WTC11 (cell line): ENCODE data around the gene COL4A1. TPM values are rescaled to one million over a fixed set of nuclear protein-coding genes. Genes with fewer than 3 reads are reported as not detected.
A peak's percentile ranks its signal among the peaks of the same experiment; 100 is the strongest.

Experiments
- ATAC-seq: fragments of 200-7000 bp; cut with Tn5 transposase; 2 replicates; pipeline ENCODE4 v1.10.0; 2021; ENCODE audit warnings: mild to moderate bottlenecking, moderate library complexity
- CTCF ChIA-PET: fragments of 300-600 bp; sonication (Branson Sonifier 250); formaldehyde crosslinking; loops from one replicate; lab custom pipeline; 2021; ENCODE audit warnings: antibody characterized with exemption; lab: Charles Lee
- POLR2A ChIA-PET: fragments of 350-600 bp; sonication (Branson Sonifier 250); formaldehyde crosslinking; loops from one replicate; lab custom pipeline; 2021; ENCODE audit warnings: antibody characterized with exemption; lab: Charles Lee
- DNase-seq: peaks from one replicate; pipeline ENCODE4 v3.0.0; 2021; ENCODE audit warnings: low spot score
- H3K27ac Mint-ChIP-seq: 2 replicates; pipeline ENCODE4 v1.8.0; 2021; ENCODE audit warnings: mixed read lengths
- H3K27me3 Mint-ChIP-seq: 2 replicates; pipeline ENCODE4 v1.8.0; 2021; ENCODE audit warnings: low read depth, mild to moderate bottlenecking, moderate library complexity, mixed read lengths
- H3K36me3 Mint-ChIP-seq: 2 replicates; pipeline ENCODE4 v1.8.0; 2021; ENCODE audit warnings: mixed read lengths
- H3K4me1 Mint-ChIP-seq: 2 replicates; pipeline ENCODE4 v1.8.0; 2022; ENCODE audit warnings: mixed read lengths
- H3K4me3 Mint-ChIP-seq: 2 replicates; pipeline ENCODE4 v1.8.0; 2021; ENCODE audit warnings: mild to moderate bottlenecking, moderate library complexity, mixed read lengths
- H3K9me3 Mint-ChIP-seq: 2 replicates; pipeline ENCODE4 v1.8.0; 2021; ENCODE audit warnings: mixed read lengths
- ATF3 ChIP-seq: sonication (generic); formaldehyde crosslinking; conservative IDR thresholded peaks from 2 replicates; pipeline ENCODE4 v1.8.1; 2022; ENCODE audit warnings: mild to moderate bottlenecking, missing genetic modification reagents
- CREB1 ChIP-seq: sonication (generic); formaldehyde crosslinking; IDR thresholded peaks from 2 replicates; pipeline ENCODE4 v1.8.0; 2023; ENCODE audit warnings: mild to moderate bottlenecking, missing genetic modification reagents
- CREM ChIP-seq: sonication (generic); formaldehyde crosslinking; IDR thresholded peaks from 2 replicates; pipeline ENCODE4 v1.8.1; 2022; ENCODE audit warnings: mild to moderate bottlenecking, missing genetic modification reagents, moderate library complexity
- E2F1 ChIP-seq: sonication (generic); formaldehyde crosslinking; IDR thresholded peaks from 2 replicates; pipeline ENCODE4 v1.8.0; 2022; ENCODE audit warnings: mild to moderate bottlenecking, missing genetic modification reagents
- EMX1 ChIP-seq: fragments of 250-450 bp; sonication (Bioruptor Pico); IDR thresholded peaks from 2 replicates; pipeline ENCODE4 v1.8.0; 2021; ENCODE audit warnings: mild to moderate bottlenecking
- FOXJ3 ChIP-seq: sonication (generic); formaldehyde crosslinking; IDR thresholded peaks from 2 replicates; pipeline ENCODE4 v1.9.0; 2021; ENCODE audit warnings: missing genetic modification reagents, mild to moderate bottlenecking, borderline replicate concordance
- GABPB1 ChIP-seq: sonication (generic); formaldehyde crosslinking; IDR thresholded peaks from 2 replicates; pipeline ENCODE4 v1.8.1; 2023; ENCODE audit warnings: mild to moderate bottlenecking, missing genetic modification reagents
- GTF2I ChIP-seq: fragments of 250-450 bp; sonication (Bioruptor Pico); conservative IDR thresholded peaks from 2 replicates; pipeline ENCODE4 v1.4.0; 2021; ENCODE audit warnings: mild to moderate bottlenecking
- HMGA2 ChIP-seq: fragments of 250-450 bp; sonication (Bioruptor Pico); IDR thresholded peaks from 2 replicates; pipeline ENCODE4 v1.4.0; 2021; ENCODE audit warnings: mild to moderate bottlenecking, moderate library complexity
- IRF2 ChIP-seq: sonication (generic); formaldehyde crosslinking; IDR thresholded peaks from 2 replicates; pipeline ENCODE4 v1.8.0; 2022; ENCODE audit warnings: low read depth, missing genetic modification reagents, borderline replicate concordance
- JUN ChIP-seq: sonication (generic); formaldehyde crosslinking; IDR thresholded peaks from 2 replicates; pipeline ENCODE4 v1.8.0; 2023; ENCODE audit warnings: mild to moderate bottlenecking, missing genetic modification reagents
- KAT7 ChIP-seq: sonication (generic); formaldehyde crosslinking; IDR thresholded peaks from 2 replicates; pipeline ENCODE4 v1.8.1; 2023; ENCODE audit warnings: missing genetic modification reagents, mild to moderate bottlenecking, borderline replicate concordance
- NFATC4 ChIP-seq: fragments of 250-450 bp; sonication (Bioruptor Pico); IDR thresholded peaks from 2 replicates; pipeline ENCODE4 v1.9.0; 2021; ENCODE audit warnings: mild to moderate bottlenecking
- NFE2L1 ChIP-seq: sonication (generic); formaldehyde crosslinking; IDR thresholded peaks from 2 replicates; pipeline ENCODE4 v1.8.1; 2023; ENCODE audit warnings: missing genetic modification reagents
- NR2C2 ChIP-seq: sonication (generic); formaldehyde crosslinking; IDR thresholded peaks from 2 replicates; pipeline ENCODE4 v1.8.0; 2022; ENCODE audit warnings: mild to moderate bottlenecking, missing genetic modification reagents
- NR3C1 ChIP-seq: sonication (generic); formaldehyde crosslinking; conservative IDR thresholded peaks from 2 replicates; pipeline ENCODE4 v1.8.1; 2023; ENCODE audit warnings: low read depth, mild to moderate bottlenecking, missing genetic modification reagents
- RELA ChIP-seq: sonication (generic); formaldehyde crosslinking; IDR thresholded peaks from 2 replicates; pipeline ENCODE4 v1.8.1; 2022; ENCODE audit warnings: missing genetic modification reagents, mild to moderate bottlenecking, borderline replicate concordance
- RORB ChIP-seq: fragments of 250-450 bp; sonication (Bioruptor Pico); IDR thresholded peaks from 2 replicates; pipeline ENCODE4 v1.9.0; 2021; ENCODE audit warnings: mild to moderate bottlenecking
- ZBTB21 ChIP-seq: sonication (generic); formaldehyde crosslinking; IDR thresholded peaks from 2 replicates; pipeline ENCODE4 v1.8.1; 2023; ENCODE audit warnings: mild to moderate bottlenecking, missing genetic modification reagents, borderline replicate concordance
- ZNF138 ChIP-seq: sonication (generic); formaldehyde crosslinking; conservative IDR thresholded peaks from 2 replicates; pipeline ENCODE4 v1.8.1; 2022; ENCODE audit warnings: mild to moderate bottlenecking, moderate library complexity, missing genetic modification reagents
- ZNF232 ChIP-seq: sonication (generic); formaldehyde crosslinking; IDR thresholded peaks from 2 replicates; pipeline ENCODE4 v1.8.0; 2022; ENCODE audit warnings: mild to moderate bottlenecking, missing genetic modification reagents
- ZNF416 ChIP-seq: fragments of 250-450 bp; sonication (Bioruptor Pico); IDR thresholded peaks from 2 replicates; pipeline ENCODE4 v1.9.0; 2021; ENCODE audit warnings: mild to moderate bottlenecking, inconsistent platforms
- ZNF671 ChIP-seq: fragments of 250-450 bp; sonication (Bioruptor Pico); IDR thresholded peaks from 2 replicates; pipeline ENCODE4 v1.8.0; 2021; ENCODE audit warnings: mild to moderate bottlenecking
- ZSCAN18 ChIP-seq: fragments of 250-450 bp; sonication (Bioruptor Pico); IDR thresholded peaks from 2 replicates; pipeline ENCODE4 v2.1.2; 2022; ENCODE audit warnings: mild to moderate bottlenecking, moderate library complexity
- total RNA-seq: library from RNA; stranded (reverse); gene quantifications from 3 replicates; pipeline ENCODE4 v1.2.3, GENCODE V29; 2021
- TF ChIP-seq, protein P1 (sequence below): sonication (generic); formaldehyde crosslinking; IDR thresholded peaks from 2 replicates; pipeline ENCODE4 v1.8.1; 2022; ENCODE audit warnings: missing genetic modification reagents, borderline replicate concordance

The COL4A1 gene
- total RNA-seq, 1 experiment from 2014 or later: 89.6 TPM

- DNase-seq (no peak), ATAC-seq (no peak)
- Mint-ChIP-seq H3K27ac (no peak overlapping the region), H3K9me3 (no peaks in the 10 kb centered on the region), H3K4me3 (no peak overlapping the region), H3K36me3 (peaks cover 46% of the 10 kb centered on the region), H3K4me1 (peaks cover 12% of the 10 kb centered on the region), H3K27me3 (no peaks in the 10 kb centered on the region)
- CTCF ChIA-PET: no interaction called here
- POLR2A ChIA-PET: no interaction called here
- no peak for TF ChIP-seq NFATC4 (CRISPR knock-in tag)
- TF ChIP-seq NFE2L1 (CRISPR knock-in tag): no peak
- TF ChIP-seq EMX1 (CRISPR knock-in tag): no peak
- TF ChIP-seq NR3C1 (CRISPR knock-in tag): no peak
- no peak for TF ChIP-seq ZBTB21 (CRISPR knock-in tag)
- TF ChIP-seq ZSCAN18 (CRISPR knock-in tag): no peak
- no peak for TF ChIP-seq IRF2 (CRISPR knock-in tag)
- TF ChIP-seq RELA (CRISPR knock-in tag): no peak
- no peak for TF ChIP-seq JUN (CRISPR knock-in tag)
Observed at GRCh38 chr13:110179857-110180147, 127.2 kb downstream of the COL4A1 start.

- Mint-ChIP-seq H3K36me3 (peaks cover 51% of the 10 kb centered on the region), H3K4me3 (no peak overlapping the region), H3K4me1 (peaks cover 12% of the 10 kb centered on the region), H3K27ac (peak overlapping the region; percentile 54; the same call in 1 of the 2 replicates), H3K27me3 (no peaks in the 10 kb centered on the region), H3K9me3 (no peaks in the 10 kb centered on the region)
- DNase-seq (no peak), ATAC-seq (no peak)
- POLR2A ChIA-PET: no interaction called here
- TF ChIP-seq CREB1 (CRISPR knock-in tag) (no peak), CREM (CRISPR knock-in tag) (no peak), GTF2I (CRISPR knock-in tag) (no peak), NFE2L1 (CRISPR knock-in tag) (no peak), ZNF138 (CRISPR knock-in tag) (no peak), FOXJ3 (CRISPR knock-in tag) (no peak), ATF3 (CRISPR knock-in tag) (no peak), HMGA2 (no peak), ZNF416 (CRISPR knock-in tag) (no peak), NR2C2 (CRISPR knock-in tag) (no peak), GABPB1 (CRISPR knock-in tag) (no peak), ZNF232 (CRISPR knock-in tag) (no peak), ZNF671 (CRISPR knock-in tag) (no peak), RELA (CRISPR knock-in tag) (no peak), KAT7 (CRISPR knock-in tag) (no peak), E2F1 (no peak), RORB (no peak)
- TF ChIP-seq, protein P1, sequence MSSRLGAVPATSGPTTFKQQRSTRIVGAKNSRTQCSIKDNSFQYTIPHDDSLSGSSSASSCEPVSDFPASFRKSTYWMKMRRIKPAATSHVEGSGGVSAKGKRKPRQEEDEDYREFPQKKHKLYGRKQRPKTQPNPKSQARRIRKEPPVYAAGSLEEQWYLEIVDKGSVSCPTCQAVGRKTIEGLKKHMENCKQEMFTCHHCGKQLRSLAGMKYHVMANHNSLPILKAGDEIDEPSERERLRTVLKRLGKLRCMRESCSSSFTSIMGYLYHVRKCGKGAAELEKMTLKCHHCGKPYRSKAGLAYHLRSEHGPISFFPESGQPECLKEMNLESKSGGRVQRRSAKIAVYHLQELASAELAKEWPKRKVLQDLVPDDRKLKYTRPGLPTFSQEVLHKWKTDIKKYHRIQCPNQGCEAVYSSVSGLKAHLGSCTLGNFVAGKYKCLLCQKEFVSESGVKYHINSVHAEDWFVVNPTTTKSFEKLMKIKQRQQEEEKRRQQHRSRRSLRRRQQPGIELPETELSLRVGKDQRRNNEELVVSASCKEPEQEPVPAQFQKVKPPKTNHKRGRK (CRISPR knock-in tag): no peak
- CTCF ChIA-PET: no interaction called here
Observed at GRCh38 chr13:110179116-110179856, 127.7 kb downstream of the COL4A1 start.
